Mesenteric fat pad (tissue), 1 donor: Measurements from ENCODE around the gene TBX6. TPM values are rescaled to one million over a fixed set of nuclear protein-coding genes. Genes with fewer than 3 reads are reported as not detected.
"Not testable (repeated sequence)": the region's sequence is repeated elsewhere in the genome, so short reads cannot be mapped to it uniquely, and the experiment has no call there.

ENCODE experiments used
- DNase-seq: peaks from one replicate; pipeline ENCODE4 v3.0.0-alpha.2; 2020; ENCODE audit warnings: low spot score
- total RNA-seq: library from RNA; stranded (reverse); fragmentation: NEBNext Ultra II Directional; extraction: Animal tissue kit (Norgen Biotek cat#: 25700); gene quantifications from one replicate; pipeline ENCODE4 v1.2.1, GENCODE V29; 2021
- donor health status: DM: yes; HTN: yes; CAD: no.

The TBX6 gene
- total RNA-seq, 1 donor from 2014 or later: 0.67 TPM

DNA sequence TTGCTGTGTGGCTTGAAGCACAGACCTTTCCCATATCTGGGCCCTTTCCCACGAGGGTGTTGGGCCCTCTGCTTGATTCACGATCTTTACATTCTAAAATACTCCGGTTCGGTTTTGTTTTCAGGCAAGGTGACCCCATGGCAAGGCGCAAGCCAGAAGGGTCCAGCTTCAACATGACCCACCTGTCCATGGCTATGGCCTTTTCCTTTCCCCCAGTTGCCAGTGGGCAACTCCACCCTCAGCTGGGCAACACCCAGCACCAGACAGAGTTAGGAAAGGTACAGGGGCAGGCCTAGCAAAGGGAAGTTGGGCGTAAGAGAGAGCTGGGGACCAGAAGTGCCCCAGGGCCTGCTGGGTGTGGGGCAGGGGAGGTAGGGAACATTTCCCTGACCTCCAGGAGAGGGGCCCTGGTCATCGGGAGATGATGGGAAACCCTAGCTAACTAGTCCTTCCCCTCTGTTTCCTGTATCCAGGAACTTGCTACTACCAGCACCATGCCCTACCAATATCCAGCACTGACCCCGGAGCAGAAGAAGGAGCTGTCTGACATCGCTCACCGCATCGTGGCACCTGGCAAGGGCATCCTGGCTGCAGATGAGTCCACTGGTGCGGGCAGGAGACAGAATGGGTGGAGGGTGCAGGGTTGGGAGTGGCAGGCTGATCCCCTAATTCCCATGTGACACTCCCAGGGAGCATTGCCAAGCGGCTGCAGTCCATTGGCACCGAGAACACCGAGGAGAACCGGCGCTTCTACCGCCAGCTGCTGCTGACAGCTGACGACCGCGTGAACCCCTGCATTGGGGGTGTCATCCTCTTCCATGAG lies 24.8 kb downstream of the TBX6 start:
- no peak for DNase-seq

DNA sequence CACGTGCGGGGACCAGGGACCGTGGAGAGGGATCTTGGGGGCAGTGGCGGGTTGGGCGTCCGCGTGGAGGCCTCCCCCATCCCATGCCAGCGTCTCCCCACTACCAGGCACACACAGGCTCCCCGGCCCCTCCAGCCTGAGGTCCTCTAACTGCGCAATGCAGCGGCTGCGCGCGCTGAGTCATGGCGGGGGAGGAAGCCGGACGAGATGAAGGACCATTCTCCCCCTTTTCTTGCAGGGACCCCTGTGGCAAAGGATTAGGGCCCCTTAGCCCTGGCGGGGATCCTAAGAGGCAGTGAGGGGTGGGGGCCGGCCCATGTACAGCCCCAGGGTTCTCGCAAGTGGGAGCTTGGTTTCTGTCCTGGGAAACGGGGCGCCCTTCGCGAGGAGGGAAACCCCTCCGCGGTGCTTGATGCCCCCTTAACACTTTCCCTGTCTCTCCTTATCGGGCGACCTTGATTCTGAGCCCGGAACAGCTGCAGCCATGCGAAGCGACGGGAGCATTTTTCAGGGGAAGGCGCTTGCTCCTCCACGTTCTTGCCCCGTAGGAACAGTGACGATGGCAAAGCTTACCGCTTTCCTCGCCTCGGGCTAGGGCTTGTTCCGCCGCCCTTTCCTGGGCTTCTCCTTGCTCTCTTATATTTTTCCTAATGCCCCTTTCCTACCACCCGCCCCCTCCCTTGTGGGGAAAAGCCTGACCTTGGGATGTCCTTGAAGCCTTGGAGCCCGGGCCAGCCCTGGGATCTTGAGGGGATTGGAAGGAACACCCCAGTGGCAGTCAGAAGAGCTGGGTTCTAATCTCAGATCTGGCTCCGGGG lies 25.6 kb downstream of the TBX6 start:
- DNase-seq: peak; percentile 94

DNA sequence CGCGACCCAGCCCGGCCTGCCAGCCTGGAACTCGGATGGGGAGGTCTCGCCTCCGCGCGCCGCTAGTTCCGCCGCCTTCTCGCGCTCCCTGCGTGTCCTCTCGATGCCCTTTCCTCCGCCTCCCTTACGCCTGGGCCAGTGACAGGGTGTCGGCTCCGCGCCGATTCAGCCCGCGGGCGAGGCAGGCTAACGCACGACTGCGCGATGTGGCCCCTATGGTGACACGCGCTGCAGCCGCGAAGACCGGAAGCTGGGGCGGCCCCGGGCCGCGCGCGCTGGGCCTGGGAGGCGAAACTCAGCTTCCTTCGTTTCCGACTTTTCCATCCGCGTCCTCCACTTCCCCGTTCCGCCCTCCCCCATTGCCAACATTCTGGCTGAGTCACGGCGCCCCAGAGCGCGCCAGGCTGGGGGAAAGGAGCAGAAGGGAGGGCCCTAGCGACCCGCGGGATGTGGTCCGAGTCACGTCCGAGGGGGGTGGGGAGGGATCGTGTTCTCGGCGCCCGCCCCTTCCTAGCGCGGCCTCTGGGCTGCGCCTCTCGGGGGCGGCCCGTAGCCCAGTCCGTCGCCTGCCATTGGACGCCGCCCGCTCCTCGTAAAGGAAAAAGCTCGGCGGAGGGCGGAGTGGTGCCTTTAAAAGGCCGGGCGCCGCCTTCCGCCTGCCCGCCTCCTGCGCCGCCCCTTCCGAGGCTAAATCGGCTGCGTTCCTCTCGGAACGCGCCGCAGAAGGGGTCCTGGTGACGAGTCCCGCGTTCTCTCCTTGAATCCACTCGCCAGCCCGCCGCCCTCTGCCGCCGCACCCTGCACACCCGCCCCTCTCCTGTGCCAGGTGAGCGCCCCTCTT lies 26.4 kb downstream of the TBX6 start, which contains the start of gene ALDOA:
ALDOA (plus strand) TSS at position 659 of the 841 bp plus-strand sequence. CDS start 1,138 bp downstream, outside the sequence.
- DNase-seq: peak; percentile 99

DNA sequence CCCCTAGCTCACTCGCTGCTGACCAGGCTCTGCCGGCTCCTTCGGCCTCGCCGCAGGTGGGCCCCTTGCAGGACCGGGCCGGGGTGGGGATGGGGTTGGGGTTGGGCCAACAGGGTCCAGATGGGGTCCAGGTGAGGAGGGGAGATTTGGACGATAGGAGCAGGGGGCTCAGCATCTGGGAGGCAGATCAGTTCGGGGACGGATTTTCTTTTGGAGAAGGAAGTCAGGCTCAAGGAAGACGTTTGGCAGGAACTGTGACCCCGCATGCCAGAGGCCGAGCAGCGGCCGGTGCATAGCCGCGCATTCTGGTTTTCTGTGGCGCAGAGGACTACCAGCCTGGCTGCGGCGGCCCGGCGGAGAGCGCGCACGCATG lies 27.0 kb downstream of the TBX6 start:
- no peak for DNase-seq

DNA sequence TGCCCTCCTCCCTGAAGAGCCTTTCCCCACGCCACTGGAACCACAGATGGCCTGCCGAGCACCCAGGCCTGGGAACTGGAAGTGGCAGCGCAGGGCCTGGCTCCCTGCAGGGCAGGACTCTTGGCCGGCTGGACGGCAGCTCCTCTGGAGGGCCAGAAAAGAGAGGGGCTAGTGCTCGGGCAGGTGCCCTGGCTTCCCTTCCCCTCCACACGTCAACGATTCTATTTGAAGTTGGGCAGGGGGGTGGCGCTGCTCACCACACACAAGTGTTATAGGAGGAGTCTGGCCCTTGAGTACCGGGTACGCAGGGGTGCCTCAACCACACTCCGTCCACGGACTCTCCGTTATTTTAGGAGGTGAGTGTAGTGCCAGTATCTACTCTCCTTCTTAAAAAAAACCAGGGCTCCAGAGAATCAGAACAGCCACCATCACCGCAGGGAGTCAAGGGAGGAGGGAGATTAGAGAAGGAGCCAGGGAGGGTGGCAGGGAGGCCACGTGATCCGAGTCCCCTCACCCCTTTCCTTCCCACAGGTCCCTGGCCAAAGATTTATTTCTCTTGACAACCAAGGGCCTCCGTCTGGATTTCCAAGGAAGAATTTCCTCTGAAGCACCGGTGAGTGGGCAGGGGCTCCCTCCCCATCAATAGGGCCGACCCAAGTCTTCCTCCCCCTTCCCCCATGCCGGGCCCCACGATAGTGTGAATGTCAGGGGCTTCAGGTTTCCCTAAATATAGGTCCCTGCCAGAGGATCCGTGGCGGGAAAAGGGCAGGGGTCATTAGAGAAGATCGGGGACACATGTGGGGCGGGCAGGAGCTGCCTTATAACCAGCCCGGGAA lies 27.6 kb downstream of the TBX6 start:
- DNase-seq: no peak

DNA sequence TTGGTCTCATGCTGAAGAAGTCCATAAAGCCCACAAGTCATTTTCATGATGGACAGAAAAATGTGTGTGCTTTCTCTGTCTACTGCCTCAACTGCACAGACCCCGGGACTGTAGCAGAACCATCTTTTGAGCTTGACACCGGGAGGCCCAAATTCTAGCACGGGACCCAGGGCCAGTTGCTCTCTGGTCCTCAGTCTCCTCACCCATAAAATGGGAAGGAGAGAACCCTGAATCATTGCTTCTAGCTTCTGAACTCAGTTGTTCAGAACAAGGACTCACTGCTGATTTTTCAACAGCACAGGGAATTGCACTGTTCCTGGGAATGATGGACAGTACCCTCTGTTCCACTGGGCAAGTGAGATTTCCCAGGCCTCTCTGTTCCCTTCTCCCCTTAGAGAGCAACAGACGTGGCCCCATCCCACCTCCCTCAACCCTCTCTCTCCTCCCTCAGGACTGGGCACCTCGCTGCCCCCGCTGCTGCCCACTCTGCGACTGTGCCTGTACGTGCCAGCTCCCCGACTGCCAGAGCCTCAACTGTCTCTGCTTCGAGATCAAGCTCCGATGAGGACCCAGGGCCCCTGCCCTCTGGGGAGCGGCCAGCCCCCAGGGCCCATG lies 28.3 kb downstream of the TBX6 start:
- DNase-seq: no peak

DNA sequence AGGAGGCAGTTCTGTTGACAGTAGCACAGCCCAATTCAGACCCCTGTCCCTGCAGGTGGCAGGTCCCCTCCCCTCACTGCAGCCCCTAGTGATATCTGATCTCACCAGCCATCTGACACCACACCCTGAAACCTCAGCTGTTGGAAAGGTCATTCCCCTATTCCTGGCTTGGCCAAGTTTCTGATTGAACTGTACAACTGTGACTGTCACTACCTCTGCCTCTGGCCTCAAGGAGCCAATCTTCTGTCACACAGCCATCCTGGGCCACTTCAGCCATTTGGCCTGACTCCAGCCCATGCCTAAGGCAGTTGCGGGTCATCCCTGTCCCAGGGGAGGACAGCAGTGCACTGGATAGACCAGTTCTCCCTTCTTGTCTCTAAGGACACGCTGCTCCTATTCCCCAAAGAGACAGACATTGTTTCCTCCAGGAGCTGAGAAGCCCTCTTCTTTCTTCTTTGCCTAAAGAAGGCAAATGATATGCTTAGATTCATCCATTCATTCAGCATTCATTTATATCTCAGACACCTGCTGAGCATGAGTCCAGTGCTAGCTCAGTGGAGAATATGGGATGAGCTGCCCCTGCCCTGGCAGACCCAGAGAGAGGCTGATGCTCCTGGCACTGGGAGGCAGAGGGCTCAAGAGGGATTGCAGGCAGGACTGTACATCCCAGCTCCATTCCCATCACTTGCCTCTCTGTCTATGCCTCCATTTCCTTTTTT lies 30.7 kb downstream of the TBX6 start:
- DNase-seq: no peak

DNA sequence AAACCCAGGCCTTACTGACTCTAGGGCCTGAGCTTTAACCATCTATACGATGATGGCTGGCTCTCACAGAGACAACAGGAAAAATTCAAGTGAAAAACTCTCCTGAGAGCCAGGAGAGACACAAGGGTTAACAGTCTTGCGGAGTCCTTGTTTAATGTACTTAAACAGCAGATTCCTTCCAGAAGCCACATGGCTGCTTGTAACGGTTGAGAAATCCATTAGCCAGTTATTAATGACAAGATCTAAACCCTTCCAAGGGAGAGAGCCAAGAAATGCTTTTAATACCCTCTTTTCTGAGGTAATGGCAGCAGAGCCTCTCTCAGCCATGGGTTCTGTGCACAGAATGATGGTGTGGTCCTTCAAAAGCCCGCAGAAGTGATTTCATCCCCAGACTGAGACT lies 31.4 kb downstream of the TBX6 start:
- DNase-seq: no peak

DNA sequence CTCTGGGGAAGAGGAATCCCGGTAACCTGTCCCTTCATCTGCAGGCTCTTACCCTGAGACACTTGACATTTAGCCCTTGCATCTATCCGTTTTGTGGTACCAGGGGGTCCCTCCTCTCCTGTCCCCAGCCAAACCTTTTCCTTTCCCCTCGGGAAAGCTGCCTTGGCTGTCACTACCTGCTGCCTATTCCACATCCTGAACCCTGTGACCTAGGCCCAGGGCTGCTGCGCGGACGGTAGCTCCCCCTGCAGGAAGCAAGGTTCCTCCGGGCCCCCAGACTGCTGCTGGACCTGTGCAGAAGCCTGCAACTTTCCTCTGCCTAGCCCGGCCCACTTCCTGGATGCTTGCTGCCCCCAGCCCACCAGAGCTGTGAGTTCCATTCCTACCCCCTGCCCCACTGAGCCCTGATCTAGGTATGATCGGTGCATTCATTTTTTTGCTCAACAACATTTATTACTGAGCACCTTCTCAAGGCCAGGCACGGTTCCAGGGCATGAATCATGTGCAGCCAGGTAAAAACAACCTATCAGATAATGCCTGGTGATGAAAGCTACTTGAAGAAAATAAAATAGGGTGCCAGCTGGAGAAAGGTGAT lies 36.7 kb downstream of the TBX6 start:
- no peak for DNase-seq

DNA sequence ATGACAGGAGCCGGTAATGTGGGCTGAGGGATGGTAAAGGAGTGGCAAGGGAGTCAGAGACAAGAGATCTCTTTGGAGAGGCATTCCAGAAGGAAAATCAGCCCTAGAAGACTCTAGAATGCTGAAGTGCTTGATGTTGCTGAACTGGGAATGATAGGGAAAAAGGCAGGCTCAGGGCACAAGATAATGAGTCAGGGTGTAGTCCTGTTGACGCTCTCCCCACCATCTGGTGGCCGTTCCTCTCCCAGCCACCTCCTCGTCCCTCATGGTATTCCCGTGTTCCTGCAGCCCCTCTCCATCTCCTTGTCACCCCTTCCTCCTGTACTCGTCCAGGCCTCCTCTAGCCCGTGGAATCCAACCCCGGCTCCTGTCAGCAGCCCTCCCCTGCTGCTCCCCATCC lies 37.3 kb downstream of the TBX6 start:
- no peak for DNase-seq

DNA sequence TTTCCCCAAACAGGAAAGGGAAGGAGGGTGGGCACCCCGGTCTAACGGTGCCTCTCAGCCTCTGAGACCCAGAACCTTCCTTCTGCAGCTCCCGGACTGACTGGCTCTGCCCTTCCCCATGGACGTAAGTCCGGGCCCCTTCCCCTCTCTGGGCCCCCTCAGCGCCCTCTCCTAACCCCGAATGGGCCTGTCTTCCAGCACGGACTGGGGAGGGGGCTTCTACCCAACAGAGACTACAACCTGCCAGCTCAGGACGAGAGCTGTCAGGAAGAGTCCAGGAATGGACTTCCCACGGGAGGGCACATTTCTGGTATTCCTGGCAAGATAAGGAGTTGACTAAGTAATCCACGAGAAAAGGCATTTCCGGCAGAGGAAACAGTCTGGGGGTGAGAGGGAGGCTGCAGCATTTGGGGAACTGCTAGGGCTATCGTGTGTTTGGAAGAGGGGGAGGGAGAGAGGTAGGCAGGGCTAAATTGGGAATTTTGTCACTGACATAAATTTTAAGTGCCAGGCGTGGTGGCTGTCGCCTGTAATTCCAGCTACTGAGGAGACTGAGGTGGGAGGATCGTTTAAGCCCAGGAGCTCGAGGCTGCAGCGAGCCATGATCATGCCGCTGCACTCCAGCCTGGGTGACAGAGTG lies 38.2 kb downstream of the TBX6 start:
- no peak for DNase-seq

DNA sequence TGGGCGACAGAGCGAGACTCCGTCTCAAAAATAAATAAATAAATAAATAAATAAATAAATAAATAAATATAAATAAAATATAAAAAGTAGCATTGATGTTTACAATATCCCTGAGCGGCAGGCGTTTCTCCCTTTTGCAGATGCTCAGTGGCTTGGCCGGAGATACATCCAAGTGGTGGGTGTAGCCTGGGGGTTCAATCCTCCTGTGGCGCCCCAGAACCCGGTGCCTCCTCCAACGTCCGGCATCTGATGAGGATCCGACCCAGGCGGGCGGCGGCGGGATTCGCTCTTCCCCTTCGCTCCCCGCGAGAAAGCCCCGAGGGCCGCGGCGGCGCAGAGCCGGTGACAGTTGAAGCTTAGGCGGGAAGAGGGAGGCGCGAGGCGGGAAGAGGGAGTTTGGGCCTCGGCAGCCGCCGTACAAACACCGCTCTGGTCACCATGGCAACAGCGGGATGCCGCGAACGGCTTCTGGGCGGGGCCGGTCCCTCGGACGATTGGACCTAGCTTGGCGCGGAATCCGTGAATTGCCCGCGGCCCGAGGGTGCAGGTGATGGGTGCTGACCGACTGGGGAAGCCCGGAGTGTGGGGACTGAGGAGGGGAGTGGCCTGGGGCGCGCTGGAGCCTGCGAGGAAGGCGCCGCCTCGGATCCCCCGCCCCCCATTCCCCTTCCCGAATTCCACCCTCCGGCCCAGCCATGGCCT lies 38.9 kb downstream of the TBX6 start:
- DNase-seq: peak; percentile 98

DNA sequence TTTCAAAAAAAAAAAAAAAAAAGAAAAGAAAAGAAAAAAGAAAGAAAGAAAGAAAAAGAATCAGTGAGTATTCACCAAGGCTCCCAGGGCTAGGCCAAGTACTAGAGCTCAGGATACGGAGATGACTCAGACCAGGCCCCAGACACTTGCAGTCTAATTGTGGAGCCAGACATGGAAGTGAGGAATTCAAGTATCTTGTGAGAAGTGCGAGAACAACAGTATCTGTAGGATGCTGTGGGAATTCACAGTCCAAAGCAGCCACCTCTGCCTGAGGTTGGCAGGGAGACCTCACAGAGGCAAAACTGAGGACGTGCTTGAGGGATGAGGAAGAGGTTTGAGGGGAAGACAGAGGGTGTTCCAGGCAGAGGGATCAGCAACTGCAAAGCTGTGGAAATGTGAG lies 40.2 kb downstream of the TBX6 start:
- no peak for DNase-seq

DNA sequence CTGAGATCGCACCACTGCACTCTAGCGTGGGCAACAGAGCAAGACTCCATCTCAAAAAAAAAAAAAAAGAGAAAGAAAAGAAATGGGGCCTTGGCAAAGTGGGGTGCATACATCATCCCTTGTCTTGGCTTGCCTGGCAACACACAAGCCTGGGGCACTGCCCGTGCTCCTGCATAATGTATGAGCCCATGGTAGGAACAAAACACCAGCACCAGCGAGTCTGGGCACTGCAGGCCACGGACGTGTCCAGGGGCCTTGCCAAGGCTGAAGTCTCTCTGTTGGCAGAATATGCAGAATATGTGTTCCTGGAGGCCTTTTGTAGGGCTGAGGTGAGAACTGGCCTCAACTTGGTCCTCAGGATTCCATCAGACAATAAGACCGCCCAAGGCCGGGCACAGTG lies 41.9 kb downstream of the TBX6 start:
- DNase-seq: no peak

DNA sequence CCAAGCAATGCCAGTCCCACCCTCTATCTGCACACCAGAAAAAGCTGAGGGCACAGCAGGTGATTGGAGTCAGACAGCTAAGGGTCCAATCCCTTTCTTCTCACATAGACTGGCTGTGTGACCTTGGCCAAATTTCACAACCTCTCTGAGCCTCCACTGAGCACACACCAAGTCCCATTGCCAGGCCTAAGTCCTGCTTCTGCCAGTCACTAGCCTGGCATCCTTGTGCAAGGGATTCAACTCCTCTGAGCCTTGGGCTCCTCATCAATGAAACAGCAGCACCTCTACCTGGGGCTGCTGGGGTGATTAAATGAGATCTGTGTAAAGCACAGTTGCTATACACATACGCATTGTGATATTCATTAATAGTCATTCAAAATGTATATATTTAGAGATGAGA lies 45.1 kb downstream of the TBX6 start:
- no peak for DNase-seq

DNA sequence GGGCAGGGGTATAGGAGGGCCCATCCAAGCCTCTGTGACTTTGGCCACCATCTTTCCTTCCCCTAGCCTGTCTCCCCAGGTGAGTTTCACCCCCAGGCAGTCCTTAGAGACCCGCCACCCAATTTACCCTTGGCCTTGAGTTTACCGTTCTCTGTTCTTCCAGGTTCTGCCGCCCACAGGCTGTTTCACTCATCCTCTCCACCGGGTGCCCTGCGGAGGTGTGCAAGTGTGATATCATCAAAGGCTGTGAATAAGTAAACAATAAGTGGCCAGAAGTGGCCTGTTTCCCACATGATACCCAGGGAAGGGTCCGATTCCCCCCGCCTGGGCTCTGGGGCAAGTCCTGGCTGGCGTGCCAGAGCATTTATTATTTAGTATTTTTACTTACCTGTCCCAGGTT lies 45.5 kb downstream of the TBX6 start:
- no peak for DNase-seq

DNA sequence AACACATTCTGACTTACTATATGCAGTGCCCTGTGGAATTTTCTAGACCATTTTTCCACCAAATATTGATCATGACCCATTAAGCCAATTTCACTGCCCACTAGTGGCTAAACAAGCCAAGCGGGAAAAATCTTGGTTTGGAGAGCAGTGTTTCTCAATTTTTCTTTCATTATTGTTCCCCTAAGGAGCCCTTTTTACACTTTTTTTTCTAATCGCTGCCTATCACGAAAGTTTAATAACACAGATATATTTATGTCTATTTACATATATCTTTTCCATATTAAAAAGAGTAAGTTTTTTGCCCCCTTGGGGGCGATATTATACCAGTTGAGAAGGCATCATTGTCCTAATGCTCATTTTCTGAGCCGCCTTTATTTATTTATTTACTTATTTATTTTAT lies 49.9 kb downstream of the TBX6 start:
- DNase-seq: no peak

DNA sequence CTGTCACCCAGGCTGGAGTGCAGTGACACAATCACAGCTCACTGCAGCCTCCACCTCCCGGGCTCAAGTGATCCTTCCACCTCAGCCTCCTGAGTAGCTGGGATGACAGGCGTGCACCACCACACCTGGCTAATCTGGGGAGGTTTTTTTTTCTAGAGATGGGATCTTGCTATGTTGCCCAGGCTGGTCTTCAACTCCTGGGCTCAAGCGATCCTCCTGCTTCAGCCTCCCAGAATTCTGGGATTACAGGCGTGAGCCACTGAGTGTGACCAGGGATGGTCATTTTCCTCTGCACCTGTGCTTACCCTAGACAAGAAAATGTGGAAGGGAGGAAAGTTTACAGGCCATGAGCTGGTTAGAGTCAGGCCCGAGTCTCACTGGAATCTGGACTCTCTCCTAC lies 51.0 kb downstream of the TBX6 start:
- not testable (repeated sequence) for DNase-seq
